Gastrocnemius medialis (tissue), 4 donors: ENCODE data around the gene ARFGAP2. TPM values are rescaled to one million over a fixed set of nuclear protein-coding genes. Genes with fewer than 3 reads are reported as not detected.
"Not testable (repeated sequence)": the region's sequence is repeated elsewhere in the genome, so short reads cannot be mapped to it uniquely, and the experiment has no call there.

Experiments
- ATAC-seq, 2 donors: fragments of 150-250 bp; one replicate each; pipeline ENCODE4 v1.9.1; 2016
- DNase-seq, 2 donors: peaks; one replicate each; pipeline ENCODE4 v3.0.0-alpha.2; 2019
- H3K27ac ChIP-seq, 4 donors: fragments of 200-600 bp; sonication (generic); 1 replicate in 1 of 4; 2 replicates in 3 of 4; pipeline ENCODE4 v1.5.1; 2016 to 2018; ENCODE audit warnings: mild to moderate bottlenecking in 2 of 4, moderate library complexity in 1 of 4
- H3K27me3 ChIP-seq, 3 donors: fragments of 200-600 bp; sonication (generic) in 2 of 3; 1 replicate in 1 of 3; 2 replicates in 2 of 3; pipeline versions ENCODE4 v1.5.1 to v1.6.0; 2016 to 2019; ENCODE audit warnings: mild to moderate bottlenecking in 1 of 3, moderate library complexity in 1 of 3
- H3K36me3 ChIP-seq, 2 donors: fragments of 200-600 bp; sonication (generic) in 1 of 2; one replicate each; pipeline ENCODE4 v1.5.1; 2017 to 2018
- H3K4me1 ChIP-seq, 2 donors: fragments of 200-600 bp; sonication (generic) in 1 of 2; one replicate each; pipeline ENCODE4 v1.5.1; 2016 to 2017; ENCODE audit warnings: mild to moderate bottlenecking in 2 of 2
- H3K4me3 ChIP-seq, 4 donors: fragments of 200-600 bp; sonication (generic) in 3 of 4; 1 replicate in 1 of 4; 2 replicates in 3 of 4; pipeline ENCODE4 v1.5.1; 2016 to 2019; ENCODE audit warnings: mild to moderate bottlenecking in 2 of 4
- H3K9me3 ChIP-seq, 3 donors: fragments of 200-600 bp; sonication (generic) in 2 of 3; 1 replicate in 1 of 3; 2 replicates in 2 of 3; pipeline ENCODE4 v1.5.1; 2016 to 2019
- CTCF ChIP-seq, 5 experiments: fragments of 450-650 bp in 3 of 5; fragments of 200-600 bp in 2 of 5; sonication (generic) in 2 of 5; IDR thresholded peaks in 4 of 5; conservative IDR thresholded peaks in 1 of 5; 1 replicate in 4 of 5; 2 replicates in 1 of 5; pipeline ENCODE4 v1.5.1; 2016 to 2019; ENCODE audit warnings: antibody characterized with exemption in 5 of 5, mild to moderate bottlenecking in 3 of 5, moderate library complexity in 3 of 5
- POLR2A ChIP-seq, 2 donors: fragments of 450-650 bp; IDR thresholded peaks; one replicate each; pipeline ENCODE4 v1.6.1; 2017; ENCODE audit warnings: antibody characterized with exemption in 2 of 2, mild to moderate bottlenecking in 2 of 2, moderate library complexity in 2 of 2
- in situ Hi-C, 4 donors: fragments of 200-750 bp; cut with MboI; loops; one replicate each; pipeline versions ENCODE4 v1.15.0 to v1.8.0; 2017; ENCODE audit warnings: low sequenced_read_pairs in 4 of 4
- intact Hi-C: fragments of 100-400 bp; cut with DNase I; formaldehyde crosslinking; loops from one replicate; pipeline ENCODE4 v1.15.1; 2023; ENCODE audit warnings: low total_unique reads
- total RNA-seq, 4 donors: library from RNA; depleted of rRNA; stranded (reverse); fragments of >200 nt; gene quantifications; one replicate each; pipeline versions ENCODE4 v1.1.0 to v1.2.3, GENCODE V29; 2016

Gene ARFGAP2
- total RNA-seq, 4 donors from 2014 or later: 120 to 165 (median 142) TPM

DNA sequence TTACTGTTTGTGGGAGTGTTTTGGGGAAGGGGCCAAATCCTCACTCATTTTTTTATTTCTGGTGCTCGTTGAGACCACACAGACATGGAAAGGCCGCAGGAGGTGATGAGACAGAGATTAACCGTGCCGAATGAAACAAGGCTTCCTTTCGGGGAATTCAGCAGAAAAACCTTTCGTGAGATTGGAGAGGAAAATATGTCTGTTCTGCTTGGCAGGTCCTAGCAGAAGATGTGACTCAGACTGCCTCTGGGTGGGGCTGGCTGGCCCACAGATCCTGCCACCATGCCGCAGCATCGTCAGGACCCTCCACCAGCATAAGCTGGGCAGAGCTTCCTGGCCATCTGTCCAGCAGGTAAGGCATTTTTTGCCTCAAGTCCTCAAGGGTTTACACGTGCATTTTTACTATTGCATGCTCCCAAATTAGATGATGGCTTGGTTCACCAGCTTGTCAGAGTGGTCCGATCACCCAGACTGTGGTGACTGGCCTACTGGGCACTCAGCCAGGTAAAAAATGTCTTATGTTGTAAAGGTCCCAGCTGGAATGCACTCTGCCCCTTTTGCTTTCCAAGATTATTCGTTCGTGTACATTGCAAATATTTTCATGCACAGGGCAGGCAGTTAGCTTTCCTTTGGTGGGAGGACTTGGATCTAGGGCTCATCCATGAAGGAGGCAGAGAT is 39.6 kb upstream of the ARFGAP2 start:
- peaks cover 14 to 23% of the 10 kb centered on the region in 2 donors for H3K4me1 ChIP-seq
- intact Hi-C loops (no loop called here), in situ Hi-C loops (no loop called here)
- peak overlapping the region; percentile 95 to 98 (median 97) for H3K27ac ChIP-seq
- peaks cover 0 to 3% of the 10 kb centered on the region in 2 donors for H3K36me3 ChIP-seq
- DNase-seq (no peak), ATAC-seq (no peak)
- no peak for TF ChIP-seq POLR2A (IDR thresholded peaks at IDR 0.05)
- peak overlapping the region; percentile 69 to 89 (median 70) for H3K4me3 ChIP-seq
- H3K9me3 ChIP-seq: no peaks in the 10 kb centered on the region
- H3K27me3 ChIP-seq: no peaks in the 10 kb centered on the region

DNA sequence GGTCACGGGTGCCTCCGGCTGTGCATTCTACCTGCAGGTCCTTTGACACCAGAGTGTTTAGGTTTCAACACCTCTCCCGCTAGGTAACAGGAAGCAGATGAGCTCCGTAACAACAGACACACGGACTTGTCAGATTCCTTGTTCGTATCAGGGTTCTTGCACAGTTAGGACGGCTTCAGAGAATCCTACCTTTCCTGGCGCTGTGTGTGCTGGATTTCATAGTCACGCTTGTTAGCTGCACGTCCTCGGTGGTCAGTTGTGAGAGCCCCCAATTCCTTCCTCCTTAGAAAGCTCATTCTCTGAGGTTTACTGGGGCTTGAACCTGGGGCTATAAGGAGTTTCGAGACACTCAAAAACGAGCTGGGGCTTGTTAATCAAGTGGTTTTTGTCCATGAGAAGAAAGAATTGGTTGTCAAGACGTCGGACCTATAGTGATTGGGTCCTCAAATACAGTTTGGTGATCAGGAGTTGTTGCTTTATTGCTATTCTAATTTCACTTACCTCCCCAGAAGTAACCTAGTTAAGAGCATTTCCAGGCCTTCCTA is 38.8 kb upstream of the ARFGAP2 start:
- ATAC-seq (no peak), DNase-seq (no peak)
- peak overlapping the region; percentile 69 to 89 (median 70) for H3K4me3 ChIP-seq
- TF ChIP-seq POLR2A (IDR thresholded peaks at IDR 0.05) (no peak), CTCF (IDR thresholded peaks at IDR 0.05 in 4 of 5, conservative IDR thresholded peaks at IDR 0.05 in 1 of 5) (no peak)
- peak overlapping the region; percentile 95 to 98 (median 97) for H3K27ac ChIP-seq
- peaks cover 14 to 23% of the 10 kb centered on the region in 2 donors for H3K4me1 ChIP-seq
- no peaks in the 10 kb centered on the region for H3K27me3 ChIP-seq
- H3K9me3 ChIP-seq: no peaks in the 10 kb centered on the region
- in situ Hi-C loops: no loop called here
- intact Hi-C loops: loop anchor here (2.0 kb wide), 1 partner anchor 39 kb away; the partner anchor contains the start of gene ARFGAP2
- no peaks in the 10 kb centered on the region for H3K36me3 ChIP-seq

- Histone ChIP-seq H3K9me3 (no peaks in the 10 kb centered on the region), H3K27me3 (no peaks in the 10 kb centered on the region), H3K4me1 (peaks cover 14 to 23% of the 10 kb centered on the region in 2 donors), H3K27ac (peak overlapping the region; percentile 95 to 98 (median 97)), H3K4me3 (peak overlapping the region; percentile 69 to 89 (median 70)), H3K36me3 (no peaks in the 10 kb centered on the region)
- intact Hi-C loops: loop anchor here (1.0 to 2.0 kb wide), 6 partner anchors 27 to 194 kb away; partner anchors contain the start of genes ACP2, ARFGAP2 and SLC39A13
- DNase-seq (peak; percentile 92 to 94), ATAC-seq (peak; percentile 95 to 96)
- TF ChIP-seq POLR2A (IDR thresholded peaks at IDR 0.05): peak; percentile 64 to 74
- TF ChIP-seq CTCF (IDR thresholded peaks at IDR 0.05 in 4 of 5, conservative IDR thresholded peaks at IDR 0.05 in 1 of 5): no peak
- in situ Hi-C loops: no loop called here
Measured at GRCh38 chr11:47213950-47214565, 37.4 kb upstream of the ARFGAP2 start.

DNA sequence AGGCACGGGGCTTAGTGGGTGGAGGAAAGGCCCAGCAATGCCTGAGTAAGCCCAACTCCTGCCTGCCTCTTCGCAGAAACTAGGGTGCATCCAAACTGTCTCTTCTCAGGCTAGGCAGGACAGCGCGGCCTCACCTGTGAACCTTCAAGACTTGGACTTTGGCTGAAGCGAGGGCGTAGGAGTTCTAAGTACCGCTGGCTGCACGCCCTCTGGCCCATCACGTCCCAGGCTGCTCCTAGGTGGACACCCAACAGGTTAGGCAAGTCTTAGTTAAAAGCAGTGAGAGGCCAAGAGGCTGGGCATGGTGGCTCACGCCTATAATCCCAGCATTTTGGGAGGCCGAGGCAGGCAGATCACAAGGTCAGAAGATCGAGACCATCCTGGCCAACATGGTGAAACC is 36.3 kb upstream of the ARFGAP2 start:
- no peaks in the 10 kb centered on the region for H3K36me3 ChIP-seq
- no peak for TF ChIP-seq POLR2A (IDR thresholded peaks at IDR 0.05)
- TF ChIP-seq CTCF (IDR thresholded peaks at IDR 0.05 in 4 of 5, conservative IDR thresholded peaks at IDR 0.05 in 1 of 5): no peak
- in situ Hi-C loops: no loop called here
- no peak overlapping the region for H3K4me3 ChIP-seq
- no peaks in the 10 kb centered on the region for H3K9me3 ChIP-seq
- DNase-seq: no peak
- intact Hi-C loops: no loop called here
- no peak overlapping the region for H3K27ac ChIP-seq
- no peak for ATAC-seq
- no peaks in the 10 kb centered on the region for H3K27me3 ChIP-seq
- H3K4me1 ChIP-seq: peaks cover 14 to 23% of the 10 kb centered on the region in 2 donors

- no peak overlapping the region for H3K4me3 ChIP-seq
- H3K36me3 ChIP-seq: no peaks in the 10 kb centered on the region
- H3K4me1 ChIP-seq: no peaks in the 10 kb centered on the region
- in situ Hi-C loops: no loop called here
- intact Hi-C loops: no loop called here
- TF ChIP-seq POLR2A (IDR thresholded peaks at IDR 0.05): no peak
- TF ChIP-seq CTCF (IDR thresholded peaks at IDR 0.05 in 4 of 5, conservative IDR thresholded peaks at IDR 0.05 in 1 of 5): no peak
- DNase-seq (no peak), ATAC-seq (no peak)
- H3K9me3 ChIP-seq: no peaks in the 10 kb centered on the region
- no peaks in the 10 kb centered on the region for H3K27me3 ChIP-seq
- H3K27ac ChIP-seq: no peak overlapping the region
Measured at GRCh38 chr11:47208628-47209027, 31.9 kb upstream of the ARFGAP2 start.

DNA sequence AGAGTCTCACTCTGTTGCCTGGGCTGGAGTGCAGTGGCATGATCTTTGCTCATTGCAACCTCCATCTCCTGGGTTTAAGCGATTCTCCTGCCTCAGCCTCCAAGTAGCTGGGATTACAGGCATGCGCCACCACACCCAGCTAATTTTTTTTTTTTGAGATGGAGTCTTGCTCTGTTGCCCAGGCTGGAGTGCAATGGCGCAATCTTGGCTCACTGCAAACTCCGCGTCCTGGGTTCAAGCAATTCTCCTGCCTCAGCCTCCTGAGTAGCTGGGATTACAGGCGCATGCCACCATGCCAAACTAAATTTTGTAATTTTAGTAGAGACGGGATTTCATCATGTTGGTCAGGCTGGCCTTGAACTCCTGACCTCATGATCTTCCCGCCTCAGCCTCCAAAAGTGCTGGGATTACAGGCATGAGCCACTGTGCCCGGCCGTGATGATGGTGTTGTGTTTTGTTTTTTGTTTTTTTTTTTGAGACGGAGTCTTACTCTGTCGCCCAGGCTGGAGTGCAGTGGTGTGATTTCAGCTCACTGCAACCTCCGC is 31.4 kb upstream of the ARFGAP2 start:
- H3K4me3 ChIP-seq, intact Hi-C loops, H3K36me3 ChIP-seq, ATAC-seq, H3K4me1 ChIP-seq, H3K27ac ChIP-seq, H3K27me3 ChIP-seq, in situ Hi-C loops, DNase-seq, H3K9me3 ChIP-seq: not testable (repeated sequence)
